ENCODE results near the gene N4BP3. TPM values are rescaled to one million over a fixed set of nuclear protein-coding genes. Genes with fewer than 3 reads are reported as not detected.
A peak's percentile ranks its signal among the peaks of the same experiment; 100 is the strongest.

N4BP3 gene
- total RNA-seq, 2 experiments from 2014 or later, result 0.99 to 1.1 TPM

GRCh38 chr5:178150977-178151734 is 37.8 kb downstream of the N4BP3 start:
- ATAC-seq (no peak), DNase-seq (no peak)
- Mint-ChIP-seq H3K36me3 (peaks cover 30% of the 10 kb centered on the region), H3K27me3 (no peaks in the 10 kb centered on the region), H3K4me1 (peaks cover 50% of the 10 kb centered on the region), H3K27ac (no peak overlapping the region), H3K9me3 (ENCODE audit: low read depth) (no peaks in the 10 kb centered on the region), H3K4me3 (no peak overlapping the region)
- CTCF ChIA-PET, result interaction anchor here (2.5 to 10.6 kb wide), 2 partner anchors 30 to 76 kb away, joined by 11 to 148 read pairs; no protein-coding TSS in a partner anchor

- DNase-seq (no peak), ATAC-seq (no peak)
- Mint-ChIP-seq H3K36me3 (peaks cover 29% of the 10 kb centered on the region), H3K4me3 (peak overlapping the region; percentile 97), H3K4me1 (peaks cover 44% of the 10 kb centered on the region), H3K27me3 (no peaks in the 10 kb centered on the region), H3K9me3 (ENCODE audit: low read depth) (no peaks in the 10 kb centered on the region), H3K27ac (peak overlapping the region; percentile 87)
- CTCF ChIA-PET, result interaction anchor here (0.9 to 10.6 kb wide), 10 partner anchors 8 to 90 kb away, joined by 3 to 148 read pairs (median 5); no protein-coding TSS in a partner anchor
Measured at GRCh38 chr5:178152491-178153444, 39.4 kb downstream of the N4BP3 start.

- H3K4me1 Mint-ChIP-seq, result peaks cover 40% of the 10 kb centered on the region
- H3K27me3 Mint-ChIP-seq, result no peaks in the 10 kb centered on the region
- H3K9me3 Mint-ChIP-seq (ENCODE audit: low read depth), result no peaks in the 10 kb centered on the region
- H3K27ac Mint-ChIP-seq, result peak within 1 kb of the TSS; percentile 87
- ATAC-seq (peak; percentile 100), DNase-seq (peak; percentile 99)
- peak within 1 kb of the TSS; percentile 97 for H3K4me3 Mint-ChIP-seq
- peaks cover 24% of the 10 kb centered on the region for H3K36me3 Mint-ChIP-seq
- CTCF ChIA-PET, result interaction anchor here (1.0 to 10.6 kb wide), 9 partner anchors 9 to 91 kb away, joined by 3 to 148 read pairs (median 6); no protein-coding TSS in a partner anchor
Measured at GRCh38 chr5:178153530-178154340, 40.4 kb downstream of the N4BP3 start, which contains the start of gene NHP2. NHP2 (minus strand) TSS chr5:178153885; CDS start chr5:178153817, 68 bp downstream.

GRCh38 chr5:178155065-178155464 is 41.7 kb downstream of the N4BP3 start:
- Mint-ChIP-seq H3K9me3 (ENCODE audit: low read depth) (no peaks in the 10 kb centered on the region), H3K4me1 (peaks cover 30% of the 10 kb centered on the region), H3K27ac (no peak overlapping the region), H3K36me3 (peaks cover 17% of the 10 kb centered on the region), H3K27me3 (no peaks in the 10 kb centered on the region), H3K4me3 (no peak overlapping the region)
- no peak for ATAC-seq
- CTCF ChIA-PET, result interaction anchor here (4.3 kb wide), 1 partner anchor 79 kb away, joined by 29 read pairs; no protein-coding TSS in a partner anchor
- DNase-seq, result no peak

- CTCF ChIA-PET, result no interaction called here
- Mint-ChIP-seq H3K4me3 (no peak overlapping the region), H3K27ac (no peak overlapping the region), H3K27me3 (peaks cover 23% of the 10 kb centered on the region), H3K9me3 (ENCODE audit: low read depth) (no peaks in the 10 kb centered on the region), H3K4me1 (peaks cover 8% of the 10 kb centered on the region), H3K36me3 (no peaks in the 10 kb centered on the region)
- ATAC-seq (no peak), DNase-seq (no peak)
Measured at GRCh38 chr5:178160176-178160575, 46.8 kb downstream of the N4BP3 start.

GRCh38 chr5:178162481-178162880 is 49.1 kb downstream of the N4BP3 start:
- Mint-ChIP-seq H3K4me1 (peaks cover 8% of the 10 kb centered on the region), H3K36me3 (no peaks in the 10 kb centered on the region), H3K9me3 (ENCODE audit: low read depth) (no peaks in the 10 kb centered on the region), H3K4me3 (no peak overlapping the region), H3K27me3 (peaks cover 26% of the 10 kb centered on the region), H3K27ac (no peak overlapping the region)
- no peak for DNase-seq
- CTCF ChIA-PET, result interaction anchor here (0.6 to 3.3 kb wide), 8 partner anchors 9 to 1769 kb away, joined by 3 to 29 read pairs (median 3); partner anchors contain the start of gene NHP2
- ATAC-seq, result no peak

GRCh38 chr5:178163772-178164735 is 50.7 kb downstream of the N4BP3 start:
- peak overlapping the region; percentile 5 for H3K4me3 Mint-ChIP-seq
- H3K36me3 Mint-ChIP-seq, result no peaks in the 10 kb centered on the region
- H3K27ac Mint-ChIP-seq, result no peak overlapping the region
- H3K9me3 Mint-ChIP-seq (ENCODE audit: low read depth), result no peaks in the 10 kb centered on the region
- peaks cover 8% of the 10 kb centered on the region for H3K4me1 Mint-ChIP-seq
- peak; percentile 92 for DNase-seq
- CTCF ChIA-PET, result interaction anchor here (0.7 to 3.3 kb wide), 8 partner anchors 11 to 101 kb away, joined by 3 to 29 read pairs (median 5); partner anchors contain the start of gene NHP2
- peaks cover 29% of the 10 kb centered on the region for H3K27me3 Mint-ChIP-seq
- ATAC-seq, result peak; percentile 99

GRCh38 chr5:178165581-178165980 is 52.2 kb downstream of the N4BP3 start:
- Mint-ChIP-seq H3K4me1 (peaks cover 8% of the 10 kb centered on the region), H3K4me3 (no peak overlapping the region), H3K9me3 (ENCODE audit: low read depth) (no peaks in the 10 kb centered on the region), H3K36me3 (no peaks in the 10 kb centered on the region), H3K27ac (no peak overlapping the region), H3K27me3 (peaks cover 31% of the 10 kb centered on the region)
- CTCF ChIA-PET, result interaction anchor here (0.9 to 6.0 kb wide), 2 partner anchors 17 to 90 kb away, joined by 3 to 34 read pairs; no protein-coding TSS in a partner anchor
- DNase-seq (no peak), ATAC-seq (no peak)

GRCh38 chr5:178170455-178170854 is 57.1 kb downstream of the N4BP3 start:
- H3K4me3 Mint-ChIP-seq, result no peak overlapping the region
- CTCF ChIA-PET, result interaction anchor here (6.0 kb wide), 1 partner anchor 95 kb away, joined by 34 read pairs; no protein-coding TSS in a partner anchor
- DNase-seq (no peak), ATAC-seq (no peak)
- H3K27ac Mint-ChIP-seq, result no peak overlapping the region
- H3K36me3 Mint-ChIP-seq, result no peaks in the 10 kb centered on the region
- H3K9me3 Mint-ChIP-seq (ENCODE audit: low read depth), result no peaks in the 10 kb centered on the region
- no peaks in the 10 kb centered on the region for H3K4me1 Mint-ChIP-seq
- H3K27me3 Mint-ChIP-seq, result peaks cover 8% of the 10 kb centered on the region

- ATAC-seq, result no peak
Measured at GRCh38 chr5:178174456-178174855, 61.1 kb downstream of the N4BP3 start.

More at GRCh38 chr5:178174456-178174855, 61.1 kb downstream of the N4BP3 start:
- no peak overlapping the region for H3K4me3 Mint-ChIP-seq
- CTCF ChIA-PET, result no interaction called here
- H3K9me3 Mint-ChIP-seq (ENCODE audit: low read depth), result no peaks in the 10 kb centered on the region
- no peak for DNase-seq
- no peaks in the 10 kb centered on the region for H3K4me1 Mint-ChIP-seq
- H3K27me3 Mint-ChIP-seq, result peaks cover 4% of the 10 kb centered on the region
- H3K27ac Mint-ChIP-seq, result no peak overlapping the region
- H3K36me3 Mint-ChIP-seq, result no peaks in the 10 kb centered on the region
